BJ (cell line): ENCODE data around the gene SMURF1. TPM values are rescaled to one million over a fixed set of nuclear protein-coding genes. Genes with fewer than 3 reads are reported as not detected.

Experiments used
- CTCF ChIA-PET: fragments of 350-600 bp; formaldehyde crosslinking; extraction: SDS; loops from one replicate; lab custom pipeline; 2021; ENCODE audit warnings: antibody characterized with exemption, inconsistent platforms; lab: Yijun Ruan, JAX
- POLR2A ChIA-PET: fragments of 300-600 bp; sonication (Branson Sonifier 250); formaldehyde crosslinking; extraction: SDS; loops from one replicate; lab custom pipeline; 2021; ENCODE audit warnings: antibody characterized with exemption; lab: Charles Lee
- DNase-seq: peaks from one replicate; pipeline ENCODE4 v3.0.0-alpha.2; 2011; ENCODE audit warnings: low read depth
- H3K27me3 ChIP-seq: 2 replicates; pipeline ENCODE4 v1.6.0; 2011; ENCODE audit warnings: low read length; ENCODE audit not compliant: control insufficient read depth, insufficient read depth
- H3K36me3 ChIP-seq: 2 replicates; pipeline ENCODE4 v1.5.1; 2011; ENCODE audit warnings: low read length; ENCODE audit not compliant: control insufficient read depth, insufficient read depth
- H3K4me3 ChIP-seq: 2 replicates; pipeline ENCODE4 v1.5.1; 2011; ENCODE audit warnings: low read depth, mild to moderate bottlenecking, control low read depth, low read length
- CTCF ChIP-seq: IDR thresholded peaks from 2 replicates; pipeline ENCODE4 v1.5.1; 2011; ENCODE audit warnings: low read depth, mild to moderate bottlenecking, control low read depth, inconsistent platforms, low read length, moderate library complexity; ENCODE audit not compliant: insufficient read depth
- polyA minus RNA-seq: library from RNA; depleted of rRNA, polyadenylated mRNA; stranded (reverse); fragments of >200 nt; gene quantifications from 2 replicates; pipeline ENCODE4 v1.2.3, GENCODE V29; 2011; rRNA and poly(A)+ RNA removed
- polyA plus RNA-seq: library from polyadenylated mRNA; depleted of rRNA; stranded (reverse); fragments of >200 nt; gene quantifications from 2 replicates; pipeline ENCODE4 v1.2.3, GENCODE V29; 2011; rRNA removed

The SMURF1 gene
- 14.0 and 15.4 TPM in 2 replicates for polyA plus RNA-seq
- 12.0 and 12.2 TPM in 2 replicates for polyA minus RNA-seq

GRCh38 chr7:99143853-99144672 is at the start of gene SMURF1:
Gene SMURF1, minus strand, starts transcription at chr7:99144108. Its CDS starts 328 bp downstream, at chr7:99143780.
- no peak for TF ChIP-seq CTCF
- Histone ChIP-seq H3K27me3 (no peaks in the 10 kb centered on the region), H3K4me3 (peak within 1 kb of the TSS; percentile 52), H3K36me3 (no peaks in the 10 kb centered on the region)
- ChIA-PET POLR2A (no interaction called here), CTCF (interaction anchor here (1.2 kb wide), 1 partner anchor 104 kb away, joined by 3 read pairs; no protein-coding TSS in a partner anchor)
- DNase-seq, result no peak

- POLR2A ChIA-PET, result no interaction called here
- no peaks in the 10 kb centered on the region for H3K27me3 ChIP-seq
- no peak for DNase-seq
- H3K36me3 ChIP-seq, result no peaks in the 10 kb centered on the region
- no peak overlapping the region for H3K4me3 ChIP-seq
- CTCF ChIA-PET, result interaction anchor here (1.3 kb wide), 1 partner anchor 21 kb away, joined by 3 read pairs; no protein-coding TSS in a partner anchor
- TF ChIP-seq CTCF, result no peak
These were observed 48.1 kb upstream of the SMURF1 start for GRCh38 chr7:99191869-99192596.

- ChIA-PET POLR2A (interaction anchor here (0.6 kb wide), 2 partner anchors 13 to 67 kb away, joined by 3 to 6 read pairs; no protein-coding TSS in a partner anchor), CTCF (interaction anchor here (1.2 to 1.4 kb wide), 3 partner anchors 9 to 20 kb away, joined by 3 read pairs; no protein-coding TSS in a partner anchor)
- DNase-seq, result no peak
- Histone ChIP-seq H3K27me3 (no peaks in the 10 kb centered on the region), H3K36me3 (no peaks in the 10 kb centered on the region), H3K4me3 (no peak overlapping the region)
- TF ChIP-seq CTCF, result no peak
These were observed 46.6 kb upstream of the SMURF1 start for GRCh38 chr7:99190359-99191009.

GRCh38 chr7:99189222-99189621 is 45.3 kb upstream of the SMURF1 start:
- CTCF ChIA-PET, result no interaction called here
- no peaks in the 10 kb centered on the region for H3K27me3 ChIP-seq
- POLR2A ChIA-PET, result no interaction called here

More at GRCh38 chr7:99189222-99189621, 45.3 kb upstream of the SMURF1 start:
- H3K4me3 ChIP-seq, result no peak overlapping the region
- H3K36me3 ChIP-seq, result no peaks in the 10 kb centered on the region
- DNase-seq, result no peak
- TF ChIP-seq CTCF, result no peak
